Measurements from ENCODE around the gene HS6ST1.

DNA sequence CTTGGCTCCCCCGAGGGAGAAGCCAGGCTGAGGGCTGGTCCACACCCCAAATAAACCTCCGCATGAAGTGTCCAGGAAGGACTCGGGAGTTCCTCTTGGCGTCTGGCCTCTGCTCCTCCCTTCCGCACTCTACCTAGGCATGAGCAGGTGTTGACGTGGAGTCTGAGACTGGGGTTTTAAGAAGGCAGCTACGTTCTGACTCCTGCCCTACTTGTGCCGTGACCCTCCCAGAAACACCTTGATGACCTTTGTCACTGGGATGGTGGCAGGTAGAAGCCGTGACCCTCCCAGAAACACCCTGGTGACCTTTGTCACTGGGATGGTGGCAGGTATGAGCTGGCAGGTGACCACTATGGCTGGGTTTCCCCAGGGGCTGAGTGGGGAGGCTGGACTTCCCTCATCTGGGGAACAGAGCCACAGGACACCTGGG is 54.8 kb downstream of the HS6ST1 start:
- no peak for TF ChIP-seq POLR2AphosphoS5 (IDR thresholded peaks at IDR 0.05; ENCODE audit: insufficient read depth in 1 of 2, low read depth in 1 of 2)
- TF ChIP-seq POLR2A (IDR thresholded peaks at IDR 0.05): no peak
